Nephron (organoid): ENCODE results near the gene NOM1.
"Not testable (repeated sequence)": the region's sequence is repeated elsewhere in the genome, so short reads cannot be mapped to it uniquely, and the experiment has no call there.

Experiments used
- H3K27ac Mint-ChIP-seq, 3 experiments: 2 replicates each; pipeline ENCODE4 v1.8.0; 2020; ENCODE audit warnings: mixed read lengths in 3 of 3, mild to moderate bottlenecking in 2 of 3, moderate library complexity in 1 of 3
- H3K27me3 Mint-ChIP-seq: 2 replicates; pipeline ENCODE4 v1.8.0; 2021; ENCODE audit warnings: low read depth, mild to moderate bottlenecking, moderate library complexity, mixed read lengths
- H3K36me3 Mint-ChIP-seq: 2 replicates; pipeline ENCODE4 v1.8.0; 2020; ENCODE audit warnings: low read depth, mixed read lengths
- H3K4me1 Mint-ChIP-seq: 2 replicates; pipeline ENCODE4 v1.8.0; 2020; ENCODE audit warnings: mixed read lengths
- H3K4me3 Mint-ChIP-seq, 3 experiments: 2 replicates each; pipeline ENCODE4 v1.8.0; 2020; ENCODE audit warnings: mild to moderate bottlenecking in 3 of 3, mixed read lengths in 3 of 3, moderate library complexity in 2 of 3
- H3K9me3 Mint-ChIP-seq: 2 replicates; pipeline ENCODE4 v1.8.0; 2020; ENCODE audit warnings: mixed read lengths
- TF ChIP-seq, protein P1 (sequence below), 3 experiments: fragments of 200-600 bp; sonication (generic); IDR thresholded peaks; one replicate each; pipeline ENCODE4 v1.5.0; 2021; ENCODE audit warnings: antibody characterized with exemption in 3 of 3; ENCODE audit not compliant: unreplicated experiment in 3 of 3

NOM1 gene, protein sequence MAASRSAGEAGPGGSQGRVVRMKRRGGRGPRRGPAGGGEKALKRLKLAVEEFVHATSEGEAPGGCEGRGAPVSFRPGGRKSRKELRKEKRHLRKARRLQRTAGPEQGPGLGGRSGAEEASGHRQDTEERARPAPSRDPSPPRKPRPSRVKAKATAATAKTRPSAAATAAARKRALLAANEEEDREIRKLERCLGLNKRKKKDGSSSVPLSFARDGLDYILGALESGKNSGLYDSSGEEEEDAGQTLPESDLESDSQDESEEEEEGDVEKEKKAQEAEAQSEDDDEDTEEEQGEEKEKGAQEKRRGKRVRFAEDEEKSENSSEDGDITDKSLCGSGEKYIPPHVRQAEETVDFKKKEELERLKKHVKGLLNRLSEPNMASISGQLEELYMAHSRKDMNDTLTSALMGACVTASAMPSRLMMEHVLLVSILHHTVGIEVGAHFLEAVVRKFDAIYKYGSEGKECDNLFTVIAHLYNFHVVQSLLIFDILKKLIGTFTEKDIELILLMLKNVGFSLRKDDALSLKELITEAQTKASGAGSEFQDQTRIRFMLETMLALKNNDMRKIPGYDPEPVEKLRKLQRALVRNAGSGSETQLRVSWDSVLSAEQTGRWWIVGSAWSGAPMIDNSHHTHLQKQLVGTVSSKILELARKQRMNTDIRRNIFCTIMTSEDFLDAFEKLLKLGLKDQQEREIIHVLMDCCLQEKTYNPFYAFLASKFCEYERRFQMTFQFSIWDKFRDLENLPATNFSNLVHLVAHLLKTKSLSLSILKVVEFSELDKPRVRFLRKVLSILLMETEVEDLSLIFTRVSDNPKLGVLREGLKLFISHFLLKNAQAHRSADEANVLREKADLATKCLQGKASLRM

DNA sequence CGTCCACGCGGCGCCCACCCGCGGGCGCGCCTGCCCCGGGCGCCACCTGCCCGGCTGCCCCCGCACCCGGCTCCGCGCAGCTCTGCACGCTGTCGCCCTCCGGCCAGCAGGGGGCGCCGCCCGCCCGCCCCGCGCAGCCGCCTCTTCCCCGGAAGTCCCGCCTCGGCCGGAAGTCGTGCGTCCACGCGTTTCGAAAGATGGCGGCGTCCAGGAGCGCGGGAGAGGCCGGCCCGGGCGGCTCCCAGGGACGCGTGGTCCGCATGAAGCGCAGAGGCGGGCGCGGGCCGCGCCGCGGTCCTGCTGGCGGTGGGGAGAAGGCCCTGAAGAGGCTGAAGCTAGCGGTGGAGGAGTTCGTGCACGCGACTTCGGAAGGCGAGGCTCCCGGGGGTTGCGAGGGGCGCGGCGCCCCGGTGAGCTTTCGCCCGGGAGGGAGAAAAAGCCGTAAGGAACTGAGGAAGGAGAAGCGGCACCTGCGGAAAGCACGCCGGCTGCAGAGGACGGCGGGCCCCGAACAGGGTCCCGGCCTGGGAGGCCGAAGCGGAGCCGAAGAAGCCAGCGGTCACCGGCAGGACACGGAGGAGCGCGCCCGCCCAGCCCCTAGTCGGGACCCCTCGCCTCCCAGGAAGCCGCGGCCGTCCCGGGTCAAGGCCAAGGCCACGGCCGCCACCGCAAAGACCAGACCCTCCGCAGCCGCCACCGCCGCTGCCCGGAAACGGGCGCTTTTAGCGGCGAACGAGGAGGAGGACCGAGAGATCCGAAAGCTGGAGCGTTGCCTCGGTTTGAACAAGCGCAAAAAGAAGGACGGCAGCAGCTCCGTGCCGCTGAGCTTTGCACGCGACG, at the start of gene NOM1:
NOM1 (plus strand) TSS at position 172 of the 840 bp plus-strand sequence; CDS start at position 198, 26 bp downstream.
- TF ChIP-seq, protein P1, sequence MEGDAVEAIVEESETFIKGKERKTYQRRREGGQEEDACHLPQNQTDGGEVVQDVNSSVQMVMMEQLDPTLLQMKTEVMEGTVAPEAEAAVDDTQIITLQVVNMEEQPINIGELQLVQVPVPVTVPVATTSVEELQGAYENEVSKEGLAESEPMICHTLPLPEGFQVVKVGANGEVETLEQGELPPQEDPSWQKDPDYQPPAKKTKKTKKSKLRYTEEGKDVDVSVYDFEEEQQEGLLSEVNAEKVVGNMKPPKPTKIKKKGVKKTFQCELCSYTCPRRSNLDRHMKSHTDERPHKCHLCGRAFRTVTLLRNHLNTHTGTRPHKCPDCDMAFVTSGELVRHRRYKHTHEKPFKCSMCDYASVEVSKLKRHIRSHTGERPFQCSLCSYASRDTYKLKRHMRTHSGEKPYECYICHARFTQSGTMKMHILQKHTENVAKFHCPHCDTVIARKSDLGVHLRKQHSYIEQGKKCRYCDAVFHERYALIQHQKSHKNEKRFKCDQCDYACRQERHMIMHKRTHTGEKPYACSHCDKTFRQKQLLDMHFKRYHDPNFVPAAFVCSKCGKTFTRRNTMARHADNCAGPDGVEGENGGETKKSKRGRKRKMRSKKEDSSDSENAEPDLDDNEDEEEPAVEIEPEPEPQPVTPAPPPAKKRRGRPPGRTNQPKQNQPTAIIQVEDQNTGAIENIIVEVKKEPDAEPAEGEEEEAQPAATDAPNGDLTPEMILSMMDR (IDR thresholded peaks at IDR 0.05; ENCODE audit: unreplicated experiment in 3 of 3) = peak; percentile 67 to 76 (median 73)
- Mint-ChIP-seq H3K4me1 (peaks cover 14% of the 10 kb centered on the region), H3K27me3 (peaks cover 7% of the 10 kb centered on the region), H3K36me3 (peaks cover 27% of the 10 kb centered on the region), H3K4me3 (peak within 1 kb of the TSS; percentile 95 to 97 (median 96)), H3K9me3 (no peaks in the 10 kb centered on the region), H3K27ac (peak within 1 kb of the TSS; percentile 21 to 70 (median 68))

DNA sequence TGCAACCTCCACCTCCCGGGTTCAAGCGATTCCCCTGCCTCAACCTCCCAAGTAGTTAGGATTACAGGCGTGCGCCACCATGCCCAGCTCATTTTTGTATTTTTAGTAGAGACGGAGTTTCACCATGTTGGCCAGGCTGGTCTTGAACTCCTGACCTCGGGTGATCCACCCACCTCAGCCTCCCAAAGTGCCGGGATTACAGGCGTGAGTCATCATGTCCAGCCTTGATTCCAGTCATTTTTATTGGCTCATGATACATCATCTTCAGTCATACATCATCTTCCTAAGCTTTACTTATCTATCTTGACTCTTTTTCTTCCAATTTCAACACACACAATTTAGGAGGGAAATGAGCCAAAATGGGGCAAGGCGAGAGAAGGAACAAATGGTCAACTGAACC, 49.4 kb upstream of the NOM1 start:
- not testable (repeated sequence) for H3K9me3 Mint-ChIP-seq, H3K4me3 Mint-ChIP-seq, H3K27ac Mint-ChIP-seq, H3K27me3 Mint-ChIP-seq, H3K4me1 Mint-ChIP-seq, H3K36me3 Mint-ChIP-seq

DNA sequence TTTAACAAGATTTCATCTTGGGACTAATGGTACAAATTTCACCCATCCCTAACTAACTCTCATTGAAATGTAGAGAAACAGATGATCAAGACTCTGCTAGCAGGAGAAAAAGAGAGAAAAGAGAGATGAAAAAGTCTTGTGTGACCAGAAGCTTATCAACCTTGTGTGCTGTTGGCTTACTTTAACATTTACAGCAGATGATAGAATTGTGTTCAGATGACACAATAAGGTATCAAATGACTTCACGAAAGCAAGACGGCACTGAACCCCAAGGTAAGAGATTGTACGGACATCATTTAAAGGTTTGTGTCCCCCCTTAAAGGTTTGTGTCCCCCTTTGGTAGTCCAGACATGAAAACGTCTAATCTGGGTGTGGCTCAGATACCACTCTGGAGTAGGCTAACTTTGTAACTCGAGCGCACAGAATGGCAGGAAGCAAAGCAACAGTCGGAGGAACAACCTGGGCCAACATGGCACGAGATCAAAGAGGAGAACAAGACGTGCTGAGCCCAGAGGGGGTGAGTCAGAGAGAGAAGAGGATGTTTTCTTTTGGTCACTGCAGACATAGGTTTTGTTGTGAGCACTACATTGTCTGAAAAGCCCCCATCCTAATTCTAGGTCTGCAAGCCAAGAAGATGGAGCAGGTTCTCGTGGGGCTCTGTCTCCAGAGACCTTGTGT, 46.1 kb upstream of the NOM1 start:
- Mint-ChIP-seq H3K4me3 (no peak overlapping the region), H3K27me3 (peaks cover 4% of the 10 kb centered on the region), H3K9me3 (no peaks in the 10 kb centered on the region), H3K36me3 (no peaks in the 10 kb centered on the region), H3K4me1 (no peaks in the 10 kb centered on the region), H3K27ac (no peak overlapping the region)
- TF ChIP-seq, protein P1 (IDR thresholded peaks at IDR 0.05; ENCODE audit: unreplicated experiment in 3 of 3) = no peak

DNA sequence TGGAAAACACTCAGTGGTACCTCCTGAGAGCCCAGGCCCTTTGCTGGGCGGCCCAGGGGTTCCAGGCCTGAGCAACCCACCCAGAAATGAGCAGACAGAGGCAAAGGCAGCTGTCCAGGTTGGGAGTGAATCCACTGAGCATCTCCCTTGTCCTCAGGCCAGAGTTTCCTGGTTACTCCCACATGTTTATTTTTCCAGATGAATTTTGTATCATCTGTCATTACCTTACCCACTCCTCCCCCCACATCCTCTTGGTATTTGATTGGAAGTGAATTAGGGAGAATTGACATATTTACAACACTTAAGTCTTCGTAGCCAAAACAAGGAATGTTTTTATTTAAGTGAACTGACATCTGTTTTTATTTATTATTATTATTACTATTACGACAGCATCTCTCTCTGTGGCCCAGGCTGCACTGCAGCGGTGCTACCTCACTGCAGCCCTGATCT, 43.3 kb upstream of the NOM1 start:
- Mint-ChIP-seq H3K4me3 (no peak overlapping the region), H3K27ac (no peak overlapping the region), H3K27me3 (peaks cover 4% of the 10 kb centered on the region), H3K4me1 (no peaks in the 10 kb centered on the region), H3K9me3 (peaks cover 4% of the 10 kb centered on the region), H3K36me3 (no peaks in the 10 kb centered on the region)
- TF ChIP-seq, protein P1 (IDR thresholded peaks at IDR 0.05; ENCODE audit: unreplicated experiment in 3 of 3) = no peak

DNA sequence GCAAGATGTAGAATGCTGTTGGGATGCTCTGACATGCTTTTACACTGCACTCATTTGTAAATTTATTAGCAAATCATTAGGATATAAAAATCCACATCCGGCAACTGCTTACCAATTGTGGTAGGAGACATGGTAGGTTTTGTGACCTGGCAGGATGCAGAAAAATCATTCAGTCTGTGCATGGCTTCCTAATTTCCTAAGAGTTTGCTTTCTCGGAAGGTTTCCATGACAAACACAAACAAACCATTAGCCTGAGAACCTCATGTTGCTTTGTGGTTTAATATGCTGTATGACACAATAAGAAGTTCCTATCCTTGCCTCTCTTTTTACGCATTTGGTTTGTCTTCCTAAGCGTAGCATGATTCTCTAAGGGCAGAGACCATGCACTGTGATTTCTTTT, 41.9 kb upstream of the NOM1 start:
- H3K36me3 Mint-ChIP-seq = no peaks in the 10 kb centered on the region
- no peaks in the 10 kb centered on the region for H3K4me1 Mint-ChIP-seq
- H3K4me3 Mint-ChIP-seq = no peak overlapping the region
- H3K27ac Mint-ChIP-seq = no peak overlapping the region
- TF ChIP-seq, protein P1 (IDR thresholded peaks at IDR 0.05; ENCODE audit: unreplicated experiment in 3 of 3) = no peak
- peaks cover 5% of the 10 kb centered on the region for H3K27me3 Mint-ChIP-seq
- H3K9me3 Mint-ChIP-seq = peaks cover 4% of the 10 kb centered on the region

DNA sequence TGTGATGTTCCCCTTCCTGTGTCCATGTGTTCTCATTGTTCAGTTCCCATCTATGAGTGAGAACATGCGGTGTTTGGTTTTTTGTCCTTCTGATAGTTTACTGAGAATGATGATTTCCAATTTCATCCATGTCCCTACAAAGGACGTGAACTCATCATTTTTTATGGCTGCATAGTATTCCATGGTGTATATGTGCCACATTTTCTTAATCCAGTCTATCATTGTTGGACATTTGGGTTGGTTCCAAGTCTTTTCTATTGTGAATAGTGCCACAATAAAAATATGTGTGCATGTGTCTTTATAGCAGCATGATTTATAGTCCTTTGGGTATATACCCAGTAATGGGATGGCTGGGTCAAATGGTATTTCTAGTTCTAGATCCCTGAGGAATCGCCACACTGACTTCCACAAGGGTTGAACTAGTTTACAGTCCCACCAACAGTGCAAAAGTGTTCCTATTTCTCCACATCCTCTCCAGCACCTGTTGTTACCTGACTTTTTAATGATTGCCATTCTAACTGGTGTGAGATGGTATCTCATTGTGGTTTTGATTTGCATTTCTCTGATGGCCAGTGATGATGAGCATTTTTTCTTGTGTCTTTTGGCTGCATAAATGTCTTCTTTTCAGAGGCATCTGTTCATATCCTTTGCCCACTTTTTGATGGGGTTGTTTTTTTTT, 39.8 kb upstream of the NOM1 start:
- H3K4me1 Mint-ChIP-seq, H3K27ac Mint-ChIP-seq, H3K27me3 Mint-ChIP-seq, H3K9me3 Mint-ChIP-seq, H3K36me3 Mint-ChIP-seq, H3K4me3 Mint-ChIP-seq: not testable (repeated sequence)
